Occipital lobe (tissue), 2 donors: ENCODE data around the gene PWWP2B. TPM values are rescaled to one million over a fixed set of nuclear protein-coding genes. Genes with fewer than 3 reads are reported as not detected.
"Not testable (repeated sequence)": the region's sequence is repeated elsewhere in the genome, so short reads cannot be mapped to it uniquely, and the experiment has no call there.

Experiments
- DNase-seq: peaks from one replicate; lab custom pipeline; 2025; lab: John Stamatoyannopoulos, UW
- total RNA-seq: library from RNA; depleted of rRNA; stranded (reverse); fragments of >200 nt; gene quantifications from one replicate; pipeline ENCODE4 v1.2.3, GENCODE V29; 2014

PWWP2B gene
- total RNA-seq, 1 donor from 2014 or later: 5.6 TPM

GRCh38 chr10:132363376-132363775 lies 33.6 kb upstream of the PWWP2B start:
- DNase-seq: no peak

GRCh38 chr10:132363921-132364593 lies 32.9 kb upstream of the PWWP2B start:
- DNase-seq: no peak

- DNase-seq: no peak
Observed at GRCh38 chr10:132364594-132364970, 32.4 kb upstream of the PWWP2B start.

- no peak for DNase-seq
Observed at GRCh38 chr10:132365102-132365501, 31.9 kb upstream of the PWWP2B start.

- DNase-seq: no peak
Observed at GRCh38 chr10:132366006-132366405, 31.0 kb upstream of the PWWP2B start.

GRCh38 chr10:132366499-132366898 lies 30.5 kb upstream of the PWWP2B start:
- DNase-seq: no peak

GRCh38 chr10:132368391-132368790 lies 28.6 kb upstream of the PWWP2B start:
- DNase-seq: no peak

- DNase-seq: no peak
Observed at GRCh38 chr10:132368881-132369635, 27.9 kb upstream of the PWWP2B start.

- DNase-seq: no peak
Observed at GRCh38 chr10:132369636-132370185, 27.3 kb upstream of the PWWP2B start.

GRCh38 chr10:132370426-132371340 lies 26.3 kb upstream of the PWWP2B start:
- no peak for DNase-seq

- DNase-seq: no peak
Observed at GRCh38 chr10:132371641-132372081, 25.3 kb upstream of the PWWP2B start.

- DNase-seq: no peak
Observed at GRCh38 chr10:132372516-132373095, 24.4 kb upstream of the PWWP2B start.

- DNase-seq: no peak
Observed at GRCh38 chr10:132373241-132373955, 23.6 kb upstream of the PWWP2B start.

- no peak for DNase-seq
Observed at GRCh38 chr10:132374176-132374575, 22.8 kb upstream of the PWWP2B start.

GRCh38 chr10:132374612-132375011 lies 22.4 kb upstream of the PWWP2B start:
- no peak for DNase-seq

- DNase-seq: no peak
Observed at GRCh38 chr10:132375116-132375794, 21.7 kb upstream of the PWWP2B start.

GRCh38 chr10:132375795-132376297 lies 21.2 kb upstream of the PWWP2B start:
- no peak for DNase-seq

- no peak for DNase-seq
Observed at GRCh38 chr10:132376394-132376851, 20.6 kb upstream of the PWWP2B start.

- DNase-seq: no peak
Observed at GRCh38 chr10:132377326-132377725, 19.7 kb upstream of the PWWP2B start.

- DNase-seq: not testable (repeated sequence)
Observed at GRCh38 chr10:132379026-132379425, 18.0 kb upstream of the PWWP2B start.
